ENCODE results near the gene FXYD6. TPM values are rescaled to one million over a fixed set of nuclear protein-coding genes. Genes with fewer than 3 reads are reported as not detected.

The FXYD6 gene
- polyA plus RNA-seq, 1 of the 3 experiments (the other 2 are of a cell fraction), result 1.4 TPM

- no peaks in the 10 kb centered on the region for H3K36me3 ChIP-seq (replicated peaks in 1 of 2; ENCODE audit: control insufficient read depth in 1 of 2, insufficient read depth in 2 of 2, low read length in 1 of 2)
- H3K79me2 ChIP-seq (ENCODE audit: insufficient read depth), result no peaks in the 10 kb centered on the region
- H3K4me2 ChIP-seq, result no peak overlapping the region
- CTCF ChIA-PET, result interaction anchor here (1.0 to 17.3 kb wide), 6 partner anchors 9 to 398 kb away, joined by 3 to 438 read pairs (median 19); no protein-coding TSS in a partner anchor
- TF ChIP-seq EP300 (IDR thresholded peaks at IDR 0.05; ENCODE audit: borderline replicate concordance in 1 of 2, low read depth in 1 of 2, low read length in 1 of 2) (no peak), RCOR1 (IDR thresholded peaks at IDR 0.05; ENCODE audit: low read length) (no peak), MEF2A (IDR thresholded peaks at IDR 0.05; ENCODE audit: borderline replicate concordance, low read depth) (no peak), RXRA (IDR thresholded peaks at IDR 0.05; ENCODE audit: borderline replicate concordance, low read depth) (no peak), TAF1 (IDR thresholded peaks at IDR 0.05; ENCODE audit: borderline replicate concordance, low read depth, low read length) (no peak), FOXJ3 (CRISPR knock-in tag; IDR thresholded peaks at IDR 0.05) (no peak), ZBTB33 (IDR thresholded peaks at IDR 0.05; ENCODE audit: borderline replicate concordance, low read depth) (no peak), USF1 (IDR thresholded peaks at IDR 0.05; ENCODE audit: borderline replicate concordance, low read depth) (no peak), POLR2AphosphoS5 (IDR thresholded peaks at IDR 0.05; ENCODE audit: low read depth, low read length) (no peak), MXI1 (IDR thresholded peaks at IDR 0.05; ENCODE audit: low read depth, low read length) (no peak), YY1 (IDR thresholded peaks at IDR 0.05; ENCODE audit: low read depth) (no peak), RAD21 (IDR thresholded peaks at IDR 0.05; ENCODE audit: low read length) (no peak)
- H3K9ac ChIP-seq, result no peak overlapping the region
- 68% methylated on average over 7 of the region's 7 CpGs for WGBS (ENCODE audit: low lambda C conversion rate)
- no peak overlapping the region for H3K27ac ChIP-seq (ENCODE audit: low read depth in 2 of 2, low read length in 1 of 2)
- H3K9me2 ChIP-seq, result no peaks in the 10 kb centered on the region
- H4K20me1 ChIP-seq (ENCODE audit: insufficient read depth), result no peaks in the 10 kb centered on the region
- no peaks in the 10 kb centered on the region for H3F3A ChIP-seq (replicated peaks; ENCODE audit: insufficient read depth)
- no peaks in the 10 kb centered on the region for H3K9me3 ChIP-seq
- DNase-seq, result no peak
- peaks cover 4% of the 10 kb centered on the region; the same call in 1 of the 2 replicates for H3K27me3 ChIP-seq (ENCODE audit: insufficient read depth)
- POLR2A ChIA-PET, result interaction anchor here (1.1 kb wide), 1 partner anchor 105 kb away, joined by 3 read pairs; no protein-coding TSS in a partner anchor
- no peak overlapping the region for H3K4me3 ChIP-seq (ENCODE audit: low read depth in 2 of 2, low read length in 1 of 2)
- H3K4me1 ChIP-seq (ENCODE audit: control insufficient read depth in 1 of 2, insufficient read depth in 2 of 2, low read depth in 1 of 2, low read length in 1 of 2), result peaks cover 0 to 2% of the 10 kb centered on the region in 2 experiments; a peak in 1 of 4 replicates
- H2AFZ ChIP-seq (ENCODE audit: low read depth), result no peak overlapping the region
Measured at GRCh38 chr11:117841551-117842031, 34.9 kb downstream of the FXYD6 start.

- TF ChIP-seq NRF1 (IDR thresholded peaks at IDR 0.05; ENCODE audit: low read depth, low read length) (no peak), SIN3A (IDR thresholded peaks at IDR 0.05; ENCODE audit: borderline replicate concordance, low read depth, low read length) (no peak), RAD21 (IDR thresholded peaks at IDR 0.05; ENCODE audit: low read length) (no peak), RFX5 (IDR thresholded peaks at IDR 0.05; ENCODE audit: low read length) (no peak), RXRA (IDR thresholded peaks at IDR 0.05; ENCODE audit: borderline replicate concordance, low read depth) (no peak), CHD2 (IDR thresholded peaks at IDR 0.05; ENCODE audit: low read length, partially characterized antibody) (no peak), RCOR1 (IDR thresholded peaks at IDR 0.05; ENCODE audit: low read length) (no peak), TAF1 (IDR thresholded peaks at IDR 0.05; ENCODE audit: borderline replicate concordance, low read depth, low read length) (no peak), GABPA (IDR thresholded peaks at IDR 0.05; ENCODE audit: low read depth) (no peak), IRF3 (IDR thresholded peaks at IDR 0.05; ENCODE audit: low read depth, low read length) (no peak), GATA2 (CRISPR knock-in tag; IDR thresholded peaks at IDR 0.05) (no peak), USF2 (IDR thresholded peaks at IDR 0.05; ENCODE audit: borderline replicate concordance, low read depth, low read length) (no peak), NFIC (IDR thresholded peaks at IDR 0.05; ENCODE audit: borderline replicate concordance) (no peak), JUND (IDR thresholded peaks at IDR 0.05) (no peak)
- CTCF ChIA-PET, result interaction anchor here (17.3 kb wide), 1 partner anchor 108 kb away, joined by 438 read pairs; no protein-coding TSS in a partner anchor
- POLR2A ChIA-PET, result no interaction called here
- Histone ChIP-seq H3K4me2 (no peak overlapping the region), H3K9me2 (no peaks in the 10 kb centered on the region), H3F3A (replicated peaks; ENCODE audit: insufficient read depth) (no peaks in the 10 kb centered on the region), H2AFZ (ENCODE audit: low read depth) (no peak overlapping the region), H3K27me3 (ENCODE audit: insufficient read depth) (peaks cover 9% of the 10 kb centered on the region; the same call in 1 of the 2 replicates), H3K27ac (ENCODE audit: low read depth in 2 of 2, low read length in 1 of 2) (no peak overlapping the region), H3K9me3 (no peaks in the 10 kb centered on the region), H3K4me1 (ENCODE audit: control insufficient read depth in 1 of 2, insufficient read depth in 2 of 2, low read depth in 1 of 2, low read length in 1 of 2) (peaks cover 0 to 2% of the 10 kb centered on the region in 2 experiments; a peak in 1 of 4 replicates), H3K79me2 (ENCODE audit: insufficient read depth) (no peaks in the 10 kb centered on the region), H3K36me3 (replicated peaks in 1 of 2; ENCODE audit: control insufficient read depth in 1 of 2, insufficient read depth in 2 of 2, low read length in 1 of 2) (no peaks in the 10 kb centered on the region), H3K4me3 (ENCODE audit: low read depth in 2 of 2, low read length in 1 of 2) (no peak overlapping the region), H3K9ac (no peak overlapping the region), H4K20me1 (ENCODE audit: insufficient read depth) (no peaks in the 10 kb centered on the region)
- DNase-seq, result no peak
- 51% methylated on average over 8 of the region's 11 CpGs for WGBS (ENCODE audit: low lambda C conversion rate)
Measured at GRCh38 chr11:117840881-117841550, 35.4 kb downstream of the FXYD6 start.
